Mammary epithelial cell (primary cell): ENCODE data around the gene IMP3.

Experiments
- CTCF ChIP-seq, 2 donors: IDR thresholded peaks in 1 of 2; conservative IDR thresholded peaks in 1 of 2; 2 replicates each; pipeline ENCODE4 v1.5.1; 2011 to 2012; ENCODE audit warnings: inconsistent platforms in 2 of 2, low read length in 2 of 2, mild to moderate bottlenecking in 2 of 2, control low read depth in 1 of 2, low read depth in 1 of 2; ENCODE audit not compliant: insufficient read depth in 1 of 2; ENCODE audit errors: extremely low read depth in 1 of 2
- EZH2 ChIP-seq: IDR thresholded peaks from 2 replicates; pipeline ENCODE4 v1.6.1; 2012; ENCODE audit warnings: low read length, inconsistent platforms, borderline replicate concordance

GRCh38 chr15:75654201-75654907 lies 14.3 kb upstream of the IMP3 start:
- TF ChIP-seq CTCF (conservative IDR thresholded peaks at IDR 0.05 in 1 of 2, IDR thresholded peaks at IDR 0.05 in 1 of 2; ENCODE audit: extremely low read depth in 1 of 2, insufficient read depth in 1 of 2, low read depth in 1 of 2, low read length in 2 of 2) (no peak), EZH2 (no peak)
